ENCODE data around the gene CCDC185.
"Not testable (repeated sequence)": the region's sequence is repeated elsewhere in the genome, so short reads cannot be mapped to it uniquely, and the experiment has no call there.

Gene CCDC185

DNA sequence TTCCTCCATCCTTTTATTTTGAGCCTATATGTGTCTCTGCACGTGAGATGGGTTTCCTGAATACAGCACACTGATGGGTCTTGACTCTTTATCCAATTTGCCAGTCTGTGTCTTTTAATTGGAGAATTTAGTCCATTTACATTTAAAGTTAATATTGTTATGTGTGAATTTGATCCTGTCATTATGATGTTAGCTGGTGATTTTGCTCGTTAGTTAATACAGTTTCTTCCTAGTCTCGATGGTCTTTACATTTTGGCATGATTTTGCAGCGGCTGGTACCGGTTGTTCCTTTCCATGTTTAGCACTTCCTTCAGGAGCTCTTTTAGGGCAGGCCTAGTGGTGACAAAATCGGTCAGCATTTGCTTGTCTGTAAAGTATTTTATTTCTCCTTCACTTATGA is 6.2 kb downstream of the CCDC185 start:
- DNase-seq, result not testable (repeated sequence)

DNA sequence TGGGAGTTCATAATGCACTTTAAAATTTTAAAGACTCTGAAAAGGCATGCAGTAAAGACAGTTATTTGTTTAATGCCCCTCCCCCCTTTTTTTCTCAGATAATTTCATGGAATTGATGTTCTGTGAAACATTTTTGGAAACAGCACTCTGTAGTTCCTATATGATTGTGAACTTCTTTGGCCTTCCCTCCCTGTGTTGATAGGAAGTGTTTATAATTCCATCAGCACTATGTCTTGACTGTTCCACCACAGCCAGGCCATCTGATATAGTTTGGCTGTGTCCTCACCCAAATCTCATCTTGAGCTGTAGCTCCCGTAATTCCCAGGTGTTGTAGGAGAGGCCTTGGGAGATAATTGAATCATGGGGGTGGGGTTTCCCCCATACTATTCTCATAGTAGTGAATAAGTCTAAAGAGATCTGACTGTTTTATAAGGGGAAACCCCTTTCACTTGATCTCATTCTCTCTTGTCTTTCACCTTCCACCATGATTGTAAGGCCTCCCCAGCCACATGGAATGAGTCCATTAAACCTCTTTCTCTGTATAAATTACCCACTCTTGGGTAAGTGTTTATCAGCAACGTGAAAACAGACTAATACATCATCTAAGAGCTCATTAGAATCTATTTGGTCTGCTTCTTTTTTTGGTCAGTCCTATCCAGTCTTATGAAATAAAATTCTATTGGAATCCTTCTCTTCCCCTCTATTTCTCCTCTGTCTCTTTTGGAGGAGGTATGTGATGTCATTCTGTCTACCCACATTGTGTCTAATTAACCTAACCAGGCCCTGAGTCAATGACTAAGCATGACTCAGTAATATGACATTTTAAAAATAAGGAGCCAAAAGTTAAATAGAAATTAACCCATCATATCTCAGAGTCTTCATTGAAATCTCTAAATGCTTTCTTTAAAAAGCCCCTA is 8.9 kb downstream of the CCDC185 start:
- DNase-seq, result peak; percentile 32

DNA sequence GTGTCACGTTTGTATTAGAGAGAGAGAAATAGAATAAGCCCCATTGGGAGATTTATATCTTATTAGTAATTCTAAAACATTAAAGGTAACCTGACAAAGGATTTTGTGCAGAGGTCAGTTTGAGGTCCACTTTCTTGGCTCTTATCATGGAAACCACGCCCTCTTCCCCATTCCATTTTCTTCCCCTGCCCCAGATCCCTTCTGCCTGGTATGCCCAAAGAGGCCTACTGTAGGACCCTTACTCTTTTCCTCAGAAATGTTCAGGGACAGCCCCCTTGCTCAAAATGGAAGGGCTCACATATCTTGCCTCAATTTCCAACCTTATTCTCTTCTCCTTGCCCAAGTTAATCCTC is 9.6 kb downstream of the CCDC185 start:
- no peak for DNase-seq

- DNase-seq, result peak; percentile 24
Observed at GRCh38 chr1:223403184-223403815, 10.1 kb downstream of the CCDC185 start.

DNA sequence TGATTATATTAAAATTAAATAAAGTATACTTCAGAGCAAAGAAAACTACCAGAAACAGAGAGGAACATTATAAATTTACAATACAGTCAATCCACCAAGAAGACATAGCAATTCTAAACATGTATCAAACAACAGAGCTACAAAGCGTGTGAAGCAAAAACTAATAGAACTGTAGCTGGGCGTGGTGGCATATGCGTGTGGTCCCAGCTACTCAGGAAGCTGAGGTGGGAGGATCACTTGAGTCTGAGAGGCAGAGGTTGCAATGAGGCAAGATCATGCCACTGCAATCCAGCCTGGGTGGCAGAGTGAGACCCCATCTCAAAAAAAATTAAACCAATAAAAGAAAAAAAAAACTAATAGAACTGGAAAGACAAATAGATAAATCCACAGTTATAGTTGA is 12.3 kb downstream of the CCDC185 start:
- DNase-seq, result no peak

DNA sequence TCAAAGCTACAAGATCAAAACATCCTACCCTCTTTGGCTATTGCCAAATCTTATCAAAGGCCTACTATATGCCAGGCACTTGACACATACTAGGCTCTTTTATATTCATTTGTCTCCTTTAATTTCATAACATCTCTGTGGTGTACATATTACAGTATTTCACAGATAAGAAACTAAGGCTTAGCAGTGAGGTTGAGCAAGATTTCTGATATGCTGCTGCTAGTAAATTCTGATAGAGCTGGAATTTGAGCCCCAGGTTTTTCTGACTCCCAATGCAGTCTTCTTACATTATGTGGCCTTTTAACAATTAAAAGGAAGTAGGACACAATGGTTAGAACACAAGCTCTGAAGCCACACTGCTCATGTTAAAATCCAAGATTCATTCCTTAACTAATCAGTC is 16.8 kb downstream of the CCDC185 start:
- peak; percentile 15 for DNase-seq

- DNase-seq, result no peak
Observed at GRCh38 chr1:223411309-223411708, 18.1 kb downstream of the CCDC185 start.

- DNase-seq, result no peak
Observed at GRCh38 chr1:223411710-223412109, 18.5 kb downstream of the CCDC185 start.

DNA sequence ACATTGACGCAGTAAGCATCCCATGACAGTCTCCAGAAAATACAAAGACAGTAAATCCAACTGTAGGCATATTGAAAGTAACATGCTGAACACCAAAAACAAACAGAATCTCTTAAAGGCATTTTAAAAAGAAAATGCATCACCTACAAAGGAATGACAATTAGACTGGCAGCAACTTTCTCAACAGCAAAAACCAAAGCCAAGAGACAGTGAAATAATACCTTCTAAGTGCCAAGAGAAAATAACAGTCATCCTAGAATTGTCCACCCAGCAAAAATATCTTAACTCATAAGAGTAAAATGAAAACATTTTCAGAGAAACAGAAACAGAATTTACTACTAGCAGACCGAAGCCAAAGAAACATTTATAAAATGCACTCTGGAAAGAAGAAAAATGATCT is 20.0 kb downstream of the CCDC185 start:
- no peak for DNase-seq

DNA sequence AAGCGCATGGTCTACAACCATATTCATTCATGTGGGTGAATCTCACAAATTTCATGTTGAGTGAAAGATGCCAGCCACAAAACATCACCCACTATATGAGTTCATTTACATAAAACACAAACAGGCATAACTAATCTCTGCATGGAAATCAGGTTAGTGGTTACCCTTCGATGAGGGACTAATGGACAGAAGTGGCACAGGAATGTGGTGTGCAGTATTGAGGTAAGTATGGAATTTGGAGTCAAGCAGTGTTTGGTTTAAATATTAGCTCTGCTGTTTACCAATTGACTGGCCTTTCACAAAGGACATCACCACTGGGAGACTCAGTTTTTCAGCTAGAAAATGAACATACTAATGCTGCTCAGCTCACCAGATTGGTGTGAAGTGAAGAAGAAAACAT is 24.2 kb downstream of the CCDC185 start:
- DNase-seq, result no peak

- DNase-seq, result no peak
Observed at GRCh38 chr1:223417903-223418663, 24.9 kb downstream of the CCDC185 start.

- DNase-seq, result no peak
Observed at GRCh38 chr1:223419115-223419514, 25.9 kb downstream of the CCDC185 start.

DNA sequence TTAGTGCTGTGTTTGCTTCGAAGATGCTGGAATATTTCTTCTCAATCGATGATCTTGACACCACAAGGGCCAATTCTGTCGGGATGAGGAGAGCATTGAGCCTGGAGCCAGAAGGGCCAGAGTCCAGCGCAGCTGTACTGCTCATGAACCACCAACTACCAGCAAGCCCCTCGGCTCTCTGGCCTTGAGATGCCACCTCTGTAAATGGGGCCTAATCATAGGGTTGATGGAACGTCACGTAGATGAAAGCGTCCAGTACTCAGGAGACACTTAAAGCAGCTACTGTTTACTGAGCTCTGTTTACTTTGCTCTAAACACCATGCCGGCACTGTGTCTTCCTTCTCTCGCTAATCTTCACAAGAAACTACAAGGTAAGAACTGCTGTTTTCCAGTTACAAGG is 26.3 kb downstream of the CCDC185 start:
- no peak for DNase-seq

GRCh38 chr1:223421025-223421424 is 27.8 kb downstream of the CCDC185 start:
- DNase-seq, result no peak

DNA sequence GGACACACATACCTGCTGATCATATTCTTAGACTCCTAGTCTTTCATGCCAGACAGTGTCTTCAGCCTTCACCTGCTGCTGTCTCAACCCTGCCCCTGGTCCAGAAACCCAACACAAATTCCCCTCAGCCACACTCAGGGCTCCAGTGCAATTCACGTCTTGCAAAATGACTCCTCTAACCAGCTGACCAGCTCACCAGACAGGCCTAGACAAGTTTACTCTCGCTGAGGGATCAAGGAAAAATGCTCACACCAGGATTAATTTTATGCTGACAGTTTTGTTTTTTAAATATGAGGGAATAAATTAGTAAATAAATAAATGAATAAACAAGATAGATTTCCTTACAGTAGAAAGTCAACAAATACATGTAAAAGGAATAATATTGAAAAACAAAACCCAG is 28.5 kb downstream of the CCDC185 start:
- DNase-seq, result no peak

- no peak for DNase-seq
Observed at GRCh38 chr1:223422911-223423310, 29.7 kb downstream of the CCDC185 start.

DNA sequence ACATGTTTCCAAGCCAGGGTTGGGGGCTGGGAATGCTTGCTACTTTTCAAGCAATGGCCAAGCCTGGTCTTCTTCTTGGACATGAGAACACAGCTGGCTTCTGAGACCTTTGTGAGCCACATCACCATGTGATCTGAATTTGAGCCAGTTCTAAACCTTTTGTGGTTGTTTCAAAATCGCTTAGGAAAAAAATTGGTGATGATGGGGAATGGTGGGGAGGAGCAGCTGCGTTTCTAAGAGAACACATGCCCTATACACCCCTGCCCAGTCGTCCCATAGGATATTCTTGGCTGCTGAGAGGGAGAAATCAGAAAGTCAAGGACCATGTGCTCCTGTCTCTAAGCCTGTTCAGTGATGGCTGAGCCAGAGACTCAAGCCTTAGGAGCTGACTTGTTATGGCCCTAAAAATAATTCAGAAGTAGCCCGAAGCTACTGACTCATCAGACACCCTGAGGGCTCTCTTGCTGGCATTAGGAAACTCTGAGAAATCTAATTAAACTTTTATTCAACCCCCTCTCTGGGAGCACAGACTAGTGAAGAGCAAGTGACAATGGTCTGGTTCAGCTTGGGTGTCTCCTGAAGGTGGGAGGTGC is 30.5 kb downstream of the CCDC185 start:
- no peak for DNase-seq

GRCh38 chr1:223425550-223425949 is 32.3 kb downstream of the CCDC185 start:
- no peak for DNase-seq

DNA sequence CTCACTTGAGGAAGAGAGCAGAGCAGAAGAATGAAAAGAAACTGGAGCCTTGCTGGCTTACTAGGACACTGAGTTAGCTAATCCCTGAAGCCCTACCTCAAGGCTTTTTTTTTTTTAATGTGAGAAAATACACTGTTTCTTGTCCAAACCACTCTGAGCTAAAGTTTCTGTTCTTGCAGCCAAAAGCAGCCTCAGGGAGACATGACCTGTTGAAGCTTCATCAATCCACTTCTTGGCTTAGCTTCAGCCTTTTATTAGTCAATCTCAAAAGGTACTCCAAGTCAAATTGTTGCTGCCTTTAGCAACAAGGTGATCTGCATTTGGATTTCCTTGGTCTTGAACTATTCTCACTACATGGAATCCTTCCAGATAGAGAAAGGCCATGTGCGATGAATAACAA is 33.7 kb downstream of the CCDC185 start:
- no peak for DNase-seq

DNA sequence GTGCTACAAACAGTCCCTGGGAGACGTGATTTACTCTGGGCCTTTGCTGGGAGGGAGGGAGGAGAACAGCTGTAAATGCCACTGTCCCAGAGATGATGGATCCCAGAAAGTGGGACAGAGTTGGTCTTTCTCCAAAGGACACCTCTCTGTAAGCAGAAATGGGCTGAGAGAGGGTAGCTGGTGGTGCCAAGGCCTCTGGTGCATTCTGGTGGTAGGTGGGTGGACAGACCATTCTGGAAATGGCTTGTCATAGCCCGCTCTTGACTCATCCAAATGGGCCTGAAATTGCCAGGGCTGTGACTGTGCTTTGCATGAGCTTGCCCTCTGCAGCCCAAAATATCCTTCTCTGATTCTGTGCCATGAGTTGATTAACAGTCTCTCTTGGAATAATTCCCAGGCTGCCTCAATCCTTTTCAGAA is 36.1 kb downstream of the CCDC185 start:
- no peak for DNase-seq

- no peak for DNase-seq
Observed at GRCh38 chr1:223429821-223430220, 36.6 kb downstream of the CCDC185 start.

DNA sequence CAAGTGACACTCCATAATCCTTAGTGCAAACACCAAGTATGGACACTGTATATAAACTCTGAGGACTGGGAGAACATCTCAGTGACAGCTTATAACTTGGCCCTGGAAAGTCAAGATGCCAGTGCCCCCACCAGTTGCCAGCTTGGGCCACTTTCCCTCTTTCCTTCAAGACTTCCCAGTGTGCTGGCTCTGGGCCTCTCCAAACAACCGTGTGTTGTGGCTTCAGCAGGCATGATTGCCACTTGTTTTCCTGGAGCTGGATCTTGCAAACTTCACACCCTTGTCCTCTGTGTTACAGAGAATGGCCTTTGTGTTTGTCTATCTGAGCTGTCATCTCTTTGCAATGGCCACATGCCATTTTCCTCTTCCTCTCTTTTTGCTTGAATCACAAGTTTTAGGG is 37.0 kb downstream of the CCDC185 start:
- no peak for DNase-seq

DNA sequence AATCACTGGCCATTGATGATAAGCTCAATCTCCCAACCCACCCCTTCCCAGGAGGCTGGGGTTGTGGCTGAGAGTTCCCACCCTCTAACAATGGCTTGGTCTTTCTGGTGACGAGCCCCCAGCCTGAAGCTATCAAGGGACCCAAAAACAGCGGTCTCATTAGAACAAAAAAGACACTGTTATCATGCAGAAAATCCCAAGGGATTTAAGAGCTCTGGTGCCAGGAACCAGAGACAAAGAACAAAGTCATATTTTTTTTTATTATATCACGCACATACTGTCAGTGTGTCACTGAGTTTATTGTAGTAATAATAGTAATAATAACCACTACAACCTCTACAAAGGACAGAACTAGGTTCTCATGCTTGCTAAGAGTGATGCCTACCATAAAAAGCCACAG is 43.9 kb downstream of the CCDC185 start:
- DNase-seq, result no peak

Data from hematopoietic multipotent progenitor cell treated with erythropoietin and hydrocortisone succinate and interleukin-3 and kit ligand, for 4 days (in vitro differentiated cells).